LNCAP (cell line): ENCODE data around the gene IER5L.

ENCODE experiments used
- CTCF ChIP-seq: fragments of 450-650 bp; IDR thresholded peaks from 2 replicates; pipeline ENCODE4 v1.5.1; 2017; ENCODE audit warnings: mild to moderate bottlenecking

Gene IER5L

GRCh38 chr9:129142138-129142935 lies 35.7 kb downstream of the IER5L start:
- no peak for TF ChIP-seq CTCF

- no peak for TF ChIP-seq CTCF
These were observed 36.7 kb downstream of the IER5L start for GRCh38 chr9:129141066-129142041.

DNA sequence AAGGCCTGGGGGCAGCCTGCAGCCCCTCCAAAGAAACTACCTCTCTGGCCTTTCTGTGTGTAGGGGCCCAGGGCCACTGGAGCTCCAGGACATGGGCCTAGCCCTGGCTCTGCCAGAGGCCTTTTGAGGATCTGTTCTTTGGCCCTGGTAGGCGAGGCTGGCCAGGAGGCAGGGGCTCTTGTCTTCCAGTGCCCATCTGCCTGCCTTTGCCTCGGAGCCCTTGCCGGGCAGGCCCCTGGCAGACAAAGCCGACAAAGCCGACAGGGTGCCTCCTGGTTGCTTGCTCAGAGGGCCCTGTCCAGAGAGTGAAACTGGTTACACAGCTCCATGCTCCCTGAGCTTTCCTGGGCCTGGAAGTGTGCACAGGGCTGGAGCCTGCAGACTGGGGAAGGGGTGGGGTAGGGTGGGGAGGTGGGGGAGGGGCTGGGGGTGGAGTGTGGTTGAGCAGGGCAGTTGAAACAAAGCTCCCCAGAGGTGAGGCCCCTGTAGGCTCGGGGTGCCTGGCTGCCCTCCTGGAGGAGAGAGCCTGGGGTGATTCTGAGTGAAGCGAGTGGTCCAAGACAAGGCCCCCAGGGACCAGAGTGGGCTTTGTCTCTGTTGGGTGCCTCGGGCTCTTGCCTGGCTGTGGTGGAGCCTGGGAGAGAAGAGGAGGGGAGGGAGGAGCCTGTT lies 37.5 kb downstream of the IER5L start:
- no peak for TF ChIP-seq CTCF

GRCh38 chr9:129139993-129140396 lies 38.1 kb downstream of the IER5L start:
- no peak for TF ChIP-seq CTCF

GRCh38 chr9:129139233-129139992 lies 38.6 kb downstream of the IER5L start:
- peak; percentile 86 for TF ChIP-seq CTCF

DNA sequence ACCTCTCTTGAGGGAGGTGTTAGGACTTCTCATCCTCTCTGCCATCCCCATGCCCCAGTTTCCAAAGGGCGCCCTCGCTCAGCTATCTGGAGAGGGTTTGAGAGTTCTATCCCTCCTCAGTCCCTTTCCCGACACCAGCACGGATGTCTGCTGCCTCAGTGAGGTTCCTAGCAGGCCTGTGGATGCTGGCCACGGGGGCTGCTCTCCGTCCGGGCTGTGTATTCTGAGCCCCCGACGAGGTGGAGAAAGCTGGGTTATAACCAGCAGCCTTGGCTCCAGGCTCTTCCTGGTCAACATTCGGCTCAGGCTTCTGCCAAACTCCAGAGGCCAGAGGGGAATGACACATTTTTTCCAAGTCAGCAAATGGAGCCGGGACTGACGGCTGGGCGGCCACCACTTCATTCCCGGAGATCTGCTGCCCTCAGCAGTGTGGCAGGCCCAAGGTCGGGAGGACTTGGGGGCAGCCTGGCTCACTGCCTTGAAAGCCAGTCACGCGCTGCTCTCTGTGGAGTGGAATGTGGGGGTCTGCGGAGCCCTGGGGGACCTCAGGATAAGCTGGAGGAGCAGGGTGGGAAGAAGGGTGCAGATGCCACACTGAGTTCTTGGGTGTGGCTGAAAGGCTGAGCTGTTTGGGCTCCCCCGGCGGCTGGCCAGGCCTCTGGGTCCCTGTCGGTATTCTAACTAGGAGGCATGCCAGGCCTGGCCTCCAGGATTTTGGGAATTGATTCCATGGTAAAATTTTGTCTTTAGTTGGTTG lies 39.4 kb downstream of the IER5L start:
- TF ChIP-seq CTCF, result no peak
